CD4-positive, alpha-beta T cell treated with Interleukin-10 for 1 hour (primary cell): ENCODE data around the gene KLK3.
"Not testable (repeated sequence)": the region's sequence is repeated elsewhere in the genome, so short reads cannot be mapped to it uniquely, and the experiment has no call there.

ENCODE experiments used
- DNase-seq: peaks from one replicate; pipeline ENCODE4 v3.0.0-alpha.2; 2020

KLK3 gene

GRCh38 chr19:50870417-50871089 lies 15.8 kb downstream of the KLK3 start:
- no peak for DNase-seq

DNA sequence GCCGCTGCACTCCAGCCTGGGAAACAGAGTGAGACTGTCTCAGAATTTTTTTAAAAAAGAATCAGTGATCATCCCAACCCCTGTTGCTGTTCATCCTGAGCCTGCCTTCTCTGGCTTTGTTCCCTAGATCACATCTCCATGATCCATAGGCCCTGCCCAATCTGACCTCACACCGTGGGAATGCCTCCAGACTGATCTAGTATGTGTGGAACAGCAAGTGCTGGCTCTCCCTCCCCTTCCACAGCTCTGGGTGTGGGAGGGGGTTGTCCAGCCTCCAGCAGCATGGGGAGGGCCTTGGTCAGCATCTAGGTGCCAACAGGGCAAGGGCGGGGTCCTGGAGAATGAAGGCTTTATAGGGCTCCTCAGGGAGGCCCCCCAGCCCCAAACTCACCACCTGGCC lies 18.3 kb downstream of the KLK3 start, which contains the start of gene KLK2:
Gene KLK2 (plus strand): TSS at position 384 of the 400 bp plus-strand sequence. CDS start 35 bp downstream, outside the sequence.
- no peak for DNase-seq

GRCh38 chr19:50874211-50874610 lies 19.5 kb downstream of the KLK3 start:
- DNase-seq, result no peak

- DNase-seq, result no peak
These were observed 21.2 kb downstream of the KLK3 start for GRCh38 chr19:50875795-50876422.

DNA sequence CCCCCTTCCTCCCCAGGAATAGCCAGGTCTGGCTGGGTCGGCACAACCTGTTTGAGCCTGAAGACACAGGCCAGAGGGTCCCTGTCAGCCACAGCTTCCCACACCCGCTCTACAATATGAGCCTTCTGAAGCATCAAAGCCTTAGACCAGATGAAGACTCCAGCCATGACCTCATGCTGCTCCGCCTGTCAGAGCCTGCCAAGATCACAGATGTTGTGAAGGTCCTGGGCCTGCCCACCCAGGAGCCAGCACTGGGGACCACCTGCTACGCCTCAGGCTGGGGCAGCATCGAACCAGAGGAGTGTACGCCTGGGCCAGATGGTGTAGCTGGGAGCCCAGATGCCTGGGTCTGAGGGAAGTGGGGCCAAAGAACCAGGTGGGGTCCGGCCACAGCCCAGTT lies 21.7 kb downstream of the KLK3 start:
- no peak for DNase-seq

DNA sequence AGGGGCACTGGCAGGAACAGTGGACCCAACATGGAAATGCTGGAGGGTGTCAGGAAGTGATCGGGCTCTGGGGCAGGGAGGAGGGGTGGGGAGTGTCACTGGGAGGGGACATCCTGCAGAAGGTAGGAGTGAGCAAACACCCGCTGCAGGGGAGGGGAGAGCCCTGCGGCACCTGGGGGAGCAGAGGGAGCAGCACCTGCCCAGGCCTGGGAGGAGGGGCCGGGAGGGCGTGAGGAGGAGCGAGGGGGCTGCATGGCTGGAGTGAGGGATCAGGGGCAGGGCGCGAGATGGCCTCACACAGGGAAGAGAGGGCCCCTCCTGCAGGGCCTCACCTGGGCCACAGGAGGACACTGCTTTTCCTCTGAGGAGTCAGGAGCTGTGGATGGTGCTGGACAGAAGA lies 22.6 kb downstream of the KLK3 start:
- DNase-seq, result no peak

- no peak for DNase-seq
These were observed 24.1 kb downstream of the KLK3 start for GRCh38 chr19:50878851-50879250.

DNA sequence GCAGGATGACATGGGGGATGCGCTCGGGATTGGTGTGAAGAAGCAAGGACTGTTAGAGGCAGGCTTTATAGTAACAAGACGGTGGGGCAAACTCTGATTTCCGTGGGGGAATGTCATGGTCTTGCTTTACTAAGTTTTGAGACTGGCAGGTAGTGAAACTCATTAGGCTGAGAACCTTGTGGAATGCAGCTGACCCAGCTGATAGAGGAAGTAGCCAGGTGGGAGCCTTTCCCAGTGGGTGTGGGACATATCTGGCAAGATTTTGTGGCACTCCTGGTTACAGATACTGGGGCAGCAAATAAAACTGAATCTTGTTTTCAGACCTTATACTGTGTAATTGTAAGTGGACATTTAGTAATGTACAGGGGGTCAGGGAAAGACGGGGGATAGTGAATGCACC lies 25.5 kb downstream of the KLK3 start:
- no peak for DNase-seq

- no peak for DNase-seq
These were observed 27.5 kb downstream of the KLK3 start for GRCh38 chr19:50882188-50882587.

- DNase-seq, result no peak
These were observed 34.9 kb downstream of the KLK3 start for GRCh38 chr19:50889638-50890037.

- no peak for DNase-seq
These were observed 35.9 kb downstream of the KLK3 start for GRCh38 chr19:50890422-50891252.

DNA sequence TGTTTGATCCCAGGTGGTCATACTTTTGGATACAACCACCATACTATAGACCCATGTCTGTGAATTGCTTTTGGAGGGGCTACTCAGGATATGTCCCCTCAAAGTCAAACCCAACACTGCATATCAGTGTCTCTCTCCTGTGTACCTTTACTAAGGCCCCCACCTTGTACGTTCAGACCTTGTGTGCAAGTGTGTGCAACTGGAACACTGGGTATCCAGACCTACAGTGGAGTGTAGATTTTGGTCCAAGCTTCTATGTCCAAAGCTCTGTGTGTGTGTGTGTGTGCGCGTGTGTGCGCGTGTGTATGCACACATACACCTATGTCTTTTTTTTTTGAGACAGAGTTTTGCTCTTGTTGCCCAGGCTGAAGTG lies 36.5 kb downstream of the KLK3 start:
- no peak for DNase-seq

GRCh38 chr19:50893047-50893736 lies 38.5 kb downstream of the KLK3 start:
- no peak for DNase-seq

GRCh38 chr19:50894478-50895356 lies 40.0 kb downstream of the KLK3 start:
- no peak for DNase-seq

DNA sequence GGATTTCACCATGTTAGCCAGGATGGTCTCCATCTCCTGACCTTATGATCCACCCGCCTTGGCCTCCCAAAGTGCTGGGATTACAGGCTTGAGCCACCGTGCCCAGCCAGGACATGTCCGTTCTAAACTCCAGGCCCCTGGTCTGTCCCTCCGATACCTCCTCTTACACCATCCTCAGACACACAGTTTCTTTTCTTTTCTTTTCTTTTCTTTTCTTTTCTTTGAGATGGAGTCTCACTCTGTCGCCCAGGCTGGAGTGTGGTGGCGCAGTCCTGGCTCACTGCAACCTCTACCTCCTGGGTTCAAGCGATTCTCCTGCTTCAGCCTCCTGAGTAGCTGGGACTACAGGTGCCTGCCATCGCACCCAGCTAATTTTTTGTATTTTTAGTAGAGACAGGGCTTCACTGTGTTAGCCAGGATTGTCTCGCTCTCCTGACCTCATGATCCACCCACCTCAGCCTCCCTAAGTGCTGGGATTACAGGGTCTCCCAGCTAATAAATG lies 41.4 kb downstream of the KLK3 start:
- not testable (repeated sequence) for DNase-seq

DNA sequence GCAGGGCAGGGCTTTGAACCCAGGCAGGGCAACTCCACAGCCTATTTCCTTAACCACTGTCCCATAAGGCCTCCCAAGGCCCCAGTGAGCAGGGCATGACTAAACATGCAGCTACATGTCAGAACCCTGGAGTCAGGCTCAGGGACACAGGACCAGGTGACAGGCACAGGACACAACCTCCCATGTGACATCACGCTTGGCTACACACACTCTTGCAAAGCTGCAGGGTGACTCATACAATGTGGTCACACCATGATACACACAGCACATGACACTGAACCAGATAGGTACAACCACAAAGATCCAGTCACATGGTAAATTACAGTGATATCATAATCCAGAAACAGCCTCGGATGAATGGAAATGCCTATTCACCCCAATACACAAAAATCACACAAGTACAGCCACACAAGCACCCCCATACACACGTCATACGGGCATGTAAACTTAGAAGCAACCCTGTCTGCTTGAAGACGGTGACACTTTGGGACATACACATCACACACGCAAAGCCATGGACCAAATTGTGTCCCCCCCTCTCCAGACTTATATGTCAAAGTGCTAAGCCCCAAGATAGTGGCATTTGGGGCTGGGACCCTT lies 42.0 kb downstream of the KLK3 start:
- no peak for DNase-seq

GRCh38 chr19:50897191-50897607 lies 42.5 kb downstream of the KLK3 start:
- no peak for DNase-seq

- no peak for DNase-seq
These were observed 42.9 kb downstream of the KLK3 start for GRCh38 chr19:50897612-50898011.

- DNase-seq, result no peak
These were observed 43.3 kb downstream of the KLK3 start for GRCh38 chr19:50898018-50898417.

GRCh38 chr19:50899569-50899968 lies 44.9 kb downstream of the KLK3 start:
- DNase-seq, result no peak

DNA sequence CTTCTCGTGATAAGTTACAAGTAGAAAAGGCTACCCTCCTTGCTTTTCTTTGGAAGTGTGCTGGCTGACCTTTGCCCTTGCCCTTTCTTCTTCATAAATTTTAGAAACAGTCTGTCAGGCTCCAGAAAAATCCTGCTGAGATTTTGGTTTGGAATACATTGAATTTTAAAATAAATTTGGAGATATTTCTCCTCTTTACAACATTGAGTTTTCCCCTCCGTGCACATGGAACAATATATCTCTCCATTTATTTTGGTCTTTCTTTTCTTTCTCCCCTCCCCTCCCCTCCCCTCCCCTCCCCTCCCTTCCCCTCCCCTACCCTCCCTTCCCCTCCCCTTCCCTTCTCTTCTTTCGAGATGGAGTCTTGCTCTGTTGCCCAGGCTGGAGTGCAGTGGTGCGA lies 47.9 kb downstream of the KLK3 start:
- DNase-seq, result no peak

- peak; percentile 5 for DNase-seq
These were observed 51.5 kb downstream of the KLK3 start for GRCh38 chr19:50906217-50906616.
